Muscle of arm (tissue), 12 donors: ENCODE results near the gene ABI3. TPM values are rescaled to one million over a fixed set of nuclear protein-coding genes. Genes with fewer than 3 reads are reported as not detected.

ENCODE experiments used
- DNase-seq: peaks from one replicate; pipeline ENCODE4 v3.0.0-alpha.2; 2013
- polyA plus RNA-seq, 12 donors: library from polyadenylated mRNA; unstranded; fragments of 120-200 nt; gene quantifications; one replicate each; pipeline ENCODE4 v1.2.1, GENCODE V29; 2013; ENCODE audit not compliant: insufficient read length in 12 of 12

Gene ABI3
- polyA plus RNA-seq, 12 donors, result 3.4 to 6.8 (median 4.1) TPM; not detected in 1

DNA sequence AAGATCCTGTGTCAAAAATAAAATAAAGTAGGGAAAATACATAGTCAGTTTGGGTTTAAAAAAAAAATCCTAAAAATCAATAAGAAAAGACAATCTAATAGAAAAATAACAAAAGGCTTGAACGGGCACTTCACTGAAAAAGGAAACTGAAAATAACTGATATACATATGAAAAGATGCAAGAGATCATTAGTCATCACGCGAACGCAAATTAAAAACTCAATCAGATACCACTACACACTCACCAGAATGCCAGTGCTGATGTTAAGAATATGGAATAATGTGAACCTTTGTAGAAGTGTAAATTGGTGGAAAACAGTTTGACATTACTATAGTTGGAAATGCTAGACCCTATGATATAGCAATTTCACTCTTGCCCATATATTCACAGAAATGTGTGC lies 14.8 kb upstream of the ABI3 start:
- no peak for DNase-seq

- no peak for DNase-seq
These were observed 14.0 kb upstream of the ABI3 start for GRCh38 chr17:49196520-49196919.

- no peak for DNase-seq
These were observed 13.0 kb upstream of the ABI3 start for GRCh38 chr17:49197346-49197998.

- DNase-seq, result no peak
These were observed 12.3 kb upstream of the ABI3 start for GRCh38 chr17:49198211-49198610.

DNA sequence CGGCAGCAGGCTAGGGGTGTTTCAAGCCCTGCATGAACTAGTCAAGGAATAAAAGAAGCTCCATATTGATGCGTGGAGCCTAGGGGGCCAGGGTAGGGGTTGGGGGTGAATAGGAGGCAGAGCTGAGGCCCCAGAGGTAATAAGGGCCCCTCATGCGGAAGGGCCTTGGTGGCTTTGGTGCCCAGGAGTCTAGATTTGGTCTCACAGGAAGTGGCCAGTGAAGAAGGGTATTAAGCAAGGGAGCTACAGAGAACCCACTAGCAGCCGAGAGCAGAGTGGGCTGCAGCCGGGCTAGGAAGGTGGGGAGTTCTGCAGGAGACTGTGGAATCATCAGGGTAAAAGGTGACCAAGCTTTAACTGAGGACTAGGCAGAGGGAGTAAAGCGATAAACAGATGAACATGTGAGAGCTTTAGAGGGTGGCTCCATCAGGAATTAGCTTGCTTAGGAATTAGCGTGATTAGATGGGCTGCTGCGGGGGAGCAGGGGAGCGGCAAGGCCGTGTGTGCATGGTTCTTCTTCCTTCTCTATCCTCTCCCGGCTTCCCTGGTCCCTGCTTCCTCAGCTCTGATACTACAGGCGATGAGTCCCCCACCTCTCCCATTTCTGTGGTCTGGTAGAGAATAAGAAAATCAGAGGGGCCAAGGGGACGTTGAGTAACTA lies 10.0 kb upstream of the ABI3 start:
- DNase-seq, result no peak

DNA sequence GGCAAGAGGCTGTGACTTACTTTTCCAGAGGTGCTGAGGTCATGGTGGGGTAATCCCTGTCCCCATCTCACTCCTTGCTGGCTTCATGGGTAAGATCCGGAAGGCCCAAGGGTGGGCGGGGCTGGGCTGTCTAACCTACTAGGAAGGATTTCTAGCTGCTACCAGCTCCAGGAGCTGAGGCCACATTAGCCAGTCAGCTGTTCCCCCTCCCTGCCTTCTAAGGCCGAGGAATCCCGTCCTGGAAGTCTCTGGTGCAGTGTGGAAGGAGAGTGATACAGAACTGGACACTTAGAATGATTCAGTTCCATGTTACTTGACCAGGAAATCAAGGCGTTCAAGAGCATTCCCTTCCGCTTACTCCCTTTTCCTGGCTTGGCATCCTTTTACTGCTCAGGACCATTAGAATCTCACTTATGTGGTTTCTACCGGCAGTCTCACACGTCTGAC lies 9.0 kb upstream of the ABI3 start:
- no peak for DNase-seq

GRCh38 chr17:49203796-49204195 lies 6.7 kb upstream of the ABI3 start:
- no peak for DNase-seq

DNA sequence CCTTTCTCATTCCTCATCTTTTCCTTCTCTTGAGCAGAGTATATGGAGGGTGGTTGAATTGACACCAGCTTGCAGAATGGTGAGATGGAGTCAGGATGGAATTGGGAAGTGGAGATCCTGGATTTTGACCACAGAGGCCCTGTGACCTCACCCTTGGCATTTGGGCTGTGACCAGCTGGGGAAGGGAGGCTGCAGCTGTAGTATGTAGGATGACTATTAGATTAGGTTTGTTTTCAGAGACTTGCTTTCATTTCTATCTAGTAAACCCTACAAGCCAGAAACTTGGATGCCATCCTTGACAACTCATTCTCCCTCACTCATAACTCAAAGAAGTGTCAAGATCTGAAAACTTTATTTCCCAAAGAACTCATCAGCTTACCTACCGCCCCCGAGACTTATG lies 6.0 kb upstream of the ABI3 start:
- DNase-seq, result no peak

- DNase-seq, result no peak
These were observed 1.4 kb upstream of the ABI3 start for GRCh38 chr17:49209061-49209571.

DNA sequence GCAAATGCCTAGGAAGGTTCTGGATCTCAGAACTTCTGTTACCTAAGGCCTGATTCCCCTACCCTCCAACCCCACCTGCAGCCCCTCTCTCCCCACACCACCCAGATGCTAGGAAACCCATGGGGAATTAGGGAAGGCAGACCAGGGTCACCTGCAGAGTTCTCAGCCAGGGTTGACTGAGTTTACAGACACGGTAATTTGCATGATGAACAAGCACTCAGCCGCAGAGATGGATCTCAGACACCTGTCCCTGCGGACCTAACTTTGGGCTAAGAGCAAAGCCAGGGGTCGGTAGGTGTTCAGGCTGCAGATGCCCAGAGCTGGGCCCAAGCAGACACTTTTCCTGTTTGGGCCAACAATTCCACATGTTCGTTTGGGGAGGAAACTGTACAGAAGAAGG lies 2.9 kb downstream of the ABI3 start:
- DNase-seq, result no peak

DNA sequence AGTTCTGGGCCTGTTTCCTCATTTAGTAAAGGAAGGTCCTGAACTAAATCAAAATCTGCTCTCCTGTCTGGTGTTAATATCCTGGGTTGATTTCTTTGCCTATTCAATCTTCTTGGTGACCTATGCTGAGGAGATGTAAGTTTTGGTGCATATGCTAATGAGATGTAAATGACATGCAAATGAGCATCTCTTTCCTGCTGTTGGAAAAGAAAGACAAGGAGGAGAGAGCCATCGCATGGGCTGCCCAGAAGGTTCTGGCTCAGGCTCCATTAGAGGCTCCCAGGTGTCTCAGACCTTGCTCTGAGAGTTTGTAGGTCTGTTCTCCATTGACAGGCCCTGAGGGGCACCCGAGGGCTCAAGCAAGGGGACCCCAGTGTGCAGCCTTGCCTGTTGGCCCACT lies 3.3 kb downstream of the ABI3 start:
- no peak for DNase-seq

GRCh38 chr17:49214676-49215360 lies 4.3 kb downstream of the ABI3 start:
- DNase-seq, result no peak

DNA sequence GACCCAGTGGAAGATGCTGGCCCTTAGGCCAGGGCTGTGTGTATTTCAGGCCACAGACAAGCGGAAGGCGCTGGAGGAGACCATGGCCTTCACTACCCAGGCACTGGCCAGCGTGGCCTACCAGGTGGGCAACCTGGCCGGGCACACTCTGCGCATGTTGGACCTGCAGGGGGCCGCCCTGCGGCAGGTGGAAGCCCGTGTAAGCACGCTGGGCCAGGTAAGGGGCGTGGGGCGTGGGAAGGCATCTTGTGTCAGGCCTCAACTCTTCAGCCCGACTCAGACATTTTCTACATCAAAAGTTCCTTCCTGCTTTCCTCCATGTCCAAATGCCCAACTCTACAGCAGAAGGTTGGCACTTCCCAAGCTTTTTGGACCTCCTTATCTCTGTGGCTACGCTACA lies 6.0 kb downstream of the ABI3 start:
- no peak for DNase-seq

GRCh38 chr17:49216953-49217650 lies 6.6 kb downstream of the ABI3 start:
- DNase-seq, result no peak

GRCh38 chr17:49217651-49218413 lies 7.3 kb downstream of the ABI3 start:
- no peak for DNase-seq

GRCh38 chr17:49218941-49219913 lies 8.7 kb downstream of the ABI3 start:
- DNase-seq, result no peak

DNA sequence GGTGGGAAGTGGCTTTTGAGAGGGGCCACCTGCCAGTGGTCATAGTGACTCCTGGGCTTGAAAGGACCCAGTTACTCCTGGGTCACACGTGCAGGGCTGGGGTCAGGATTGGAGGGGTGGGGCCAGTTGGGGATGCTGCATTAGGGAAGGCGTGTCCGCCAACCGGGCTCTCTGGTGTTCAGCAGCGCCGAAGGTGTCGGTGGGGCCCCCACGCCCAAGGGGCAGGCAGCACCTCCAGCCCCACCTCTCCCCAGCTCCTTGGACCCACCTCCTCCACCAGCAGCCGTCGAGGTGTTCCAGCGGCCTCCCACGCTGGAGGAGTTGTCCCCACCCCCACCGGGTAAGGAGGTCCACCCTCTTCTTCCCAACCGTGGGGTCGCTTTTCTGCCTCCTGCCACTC lies 9.5 kb downstream of the ABI3 start:
- no peak for DNase-seq

DNA sequence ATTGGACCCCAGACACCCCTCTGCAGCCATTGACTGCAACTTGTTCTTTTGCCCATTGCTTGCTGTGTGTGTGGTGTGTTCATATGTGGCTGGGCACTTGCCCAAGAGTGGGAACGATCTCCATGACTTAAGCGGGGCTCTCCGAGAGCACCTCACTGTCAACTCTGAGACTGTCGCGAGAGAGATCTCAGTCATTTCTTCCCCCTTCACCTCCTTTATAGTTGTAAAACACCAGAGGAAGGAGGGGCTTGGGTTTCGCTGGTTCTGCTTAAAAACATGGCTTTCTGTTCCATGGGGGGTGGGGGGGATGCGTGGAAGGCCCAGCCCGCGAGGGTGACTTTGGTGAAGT lies 12.6 kb downstream of the ABI3 start:
- no peak for DNase-seq

DNA sequence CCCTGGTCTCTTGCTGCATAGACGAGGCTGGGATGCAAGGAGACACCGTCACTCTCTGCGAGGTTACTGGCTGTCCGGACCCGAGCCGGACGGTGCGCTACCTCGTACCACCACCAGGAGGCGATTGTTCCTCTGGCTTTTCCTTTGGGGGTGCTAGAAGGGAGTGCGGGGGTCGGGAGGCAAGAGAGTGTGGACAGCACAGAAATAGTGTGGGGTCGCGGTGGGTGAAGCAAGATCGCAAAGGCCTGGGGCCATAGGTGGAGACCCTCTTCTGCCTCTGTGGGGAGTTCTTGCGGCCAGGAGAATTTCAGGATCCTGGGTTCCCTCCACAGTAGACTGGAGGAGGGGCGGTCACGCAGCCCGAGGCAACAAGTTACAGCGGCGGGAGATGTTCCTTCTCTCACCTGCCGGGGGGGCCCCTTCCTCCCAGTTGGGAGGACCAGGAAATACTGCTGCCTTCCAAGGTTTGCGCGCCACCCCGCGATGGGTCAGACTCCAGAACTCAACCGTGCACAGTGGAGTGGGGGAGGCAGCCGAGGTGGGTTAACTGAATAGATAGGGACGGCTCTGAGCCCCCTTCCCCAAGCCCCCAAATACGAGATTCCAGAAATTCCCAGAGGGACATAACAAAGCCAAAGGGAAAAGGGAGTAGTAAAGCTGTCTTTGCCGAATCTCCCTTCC lies 13.2 kb downstream of the ABI3 start:
- no peak for DNase-seq
